Activated CD8-positive, alpha-beta T cell treated with anti-CD3 and anti-CD28 coated beads for 36 hours (primary cell): ENCODE data around the gene FAM186B. TPM values are rescaled to one million over a fixed set of nuclear protein-coding genes. Genes with fewer than 3 reads are reported as not detected.
"Not testable (repeated sequence)": the region's sequence is repeated elsewhere in the genome, so short reads cannot be mapped to it uniquely, and the experiment has no call there.

ENCODE experiments used
- ATAC-seq: fragments of 200-7000 bp; cut with Tn5 transposase; one replicate; pipeline ENCODE4 v1.10.0; 2021; ENCODE audit warnings: mild to moderate bottlenecking, moderate library complexity
- CTCF ChIA-PET: fragments of 350-600 bp; sonication (Branson Sonifier 250); formaldehyde crosslinking; loops from one replicate; lab custom pipeline; 2021; ENCODE audit warnings: antibody characterized with exemption; lab: Charles Lee
- POLR2A ChIA-PET: fragments of 350-600 bp; sonication (Branson Sonifier 250); formaldehyde crosslinking; loops from one replicate; lab custom pipeline; 2021; ENCODE audit warnings: antibody characterized with exemption; lab: Charles Lee
- DNase-seq: peaks from one replicate; pipeline ENCODE4 v3.0.0-alpha.2; 2020
- H3K27ac Mint-ChIP-seq: one replicate; pipeline ENCODE4 v1.8.0; 2021; ENCODE audit warnings: mild to moderate bottlenecking, mixed read lengths
- H3K27me3 Mint-ChIP-seq: one replicate; pipeline ENCODE4 v1.8.0; 2021; ENCODE audit warnings: mixed read lengths
- H3K36me3 Mint-ChIP-seq: one replicate; pipeline ENCODE4 v1.8.0; 2021; ENCODE audit warnings: low read depth, mixed read lengths
- H3K4me1 Mint-ChIP-seq: one replicate; pipeline ENCODE4 v1.8.0; 2021; ENCODE audit warnings: low read depth, mixed read lengths
- H3K4me3 Mint-ChIP-seq: one replicate; pipeline ENCODE4 v1.8.0; 2021; ENCODE audit warnings: mild to moderate bottlenecking, moderate library complexity, mixed read lengths
- H3K9me3 Mint-ChIP-seq: one replicate; pipeline ENCODE4 v1.8.0; 2021; ENCODE audit warnings: mixed read lengths
- intact Hi-C: fragments of 100-400 bp; cut with micrococcal nuclease; formaldehyde crosslinking; loops from one replicate; pipeline ENCODE4 v1.10.0; 2022
- total RNA-seq, 2 experiments: library from RNA; stranded (reverse); gene quantifications; one replicate each; pipeline ENCODE4 v1.2.3, GENCODE V29; 2021
- TF ChIP-seq, protein P1 (sequence below): fragments of 200-600 bp; IDR thresholded peaks from one replicate; pipeline ENCODE4 v1.8.0; 2022; ENCODE audit warnings: antibody characterized with exemption, mild to moderate bottlenecking

The FAM186B gene, protein sequence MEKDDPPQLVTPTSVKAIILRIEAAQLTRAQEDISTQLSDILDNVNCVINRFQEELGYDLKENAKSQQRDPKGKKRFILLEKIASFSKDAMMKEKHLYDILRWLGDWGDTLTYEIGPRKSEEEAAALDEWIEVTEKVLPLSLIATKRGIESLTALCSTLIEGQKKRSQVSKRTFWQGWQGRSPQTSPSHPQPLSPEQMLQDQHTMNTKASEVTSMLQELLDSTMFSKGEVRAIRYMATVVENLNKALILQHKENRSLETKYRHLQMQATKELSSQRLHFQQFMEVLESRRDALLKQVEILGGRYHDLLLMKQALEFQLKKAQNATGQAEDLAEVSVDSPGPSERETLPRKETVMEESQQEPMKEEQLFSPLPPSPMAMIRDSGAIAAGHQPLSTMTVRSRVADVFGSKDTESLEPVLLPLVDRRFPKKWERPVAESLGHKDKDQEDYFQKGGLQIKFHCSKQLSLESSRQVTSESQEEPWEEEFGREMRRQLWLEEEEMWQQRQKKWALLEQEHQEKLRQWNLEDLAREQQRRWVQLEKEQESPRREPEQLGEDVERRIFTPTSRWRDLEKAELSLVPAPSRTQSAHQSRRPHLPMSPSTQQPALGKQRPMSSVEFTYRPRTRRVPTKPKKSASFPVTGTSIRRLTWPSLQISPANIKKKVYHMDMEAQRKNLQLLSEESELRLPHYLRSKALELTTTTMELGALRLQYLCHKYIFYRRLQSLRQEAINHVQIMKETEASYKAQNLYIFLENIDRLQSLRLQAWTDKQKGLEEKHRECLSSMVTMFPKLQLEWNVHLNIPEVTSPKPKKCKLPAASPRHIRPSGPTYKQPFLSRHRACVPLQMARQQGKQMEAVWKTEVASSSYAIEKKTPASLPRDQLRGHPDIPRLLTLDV
- total RNA-seq: not detected

DNA sequence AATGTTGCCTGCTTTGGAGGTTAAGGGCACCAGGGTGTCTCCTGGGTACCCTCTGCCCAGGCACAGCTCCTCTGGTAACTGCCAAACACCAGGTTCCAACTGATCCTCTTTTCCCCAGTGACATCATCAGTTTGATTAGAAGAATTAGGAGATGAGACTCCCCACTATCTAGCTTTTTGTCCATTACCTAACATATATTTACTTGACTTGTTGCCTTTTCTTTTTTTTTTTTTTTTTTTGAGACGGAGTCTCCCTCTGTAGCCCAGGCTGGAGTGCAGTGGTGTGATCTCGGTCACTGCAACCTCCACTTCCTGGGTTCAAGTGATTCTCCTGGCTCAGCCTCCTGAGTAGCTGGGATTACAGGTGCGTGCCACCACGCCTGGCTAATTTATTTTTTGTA lies at the start of gene FAM186B:
Gene FAM186B, minus strand, starts transcription at position 101 of the 400 bp plus-strand sequence. CDS start 162 bp downstream, outside the sequence.
- CTCF ChIA-PET: interaction anchor here (2.8 kb wide), 1 partner anchor 25 kb away, joined by 16 read pairs; no protein-coding TSS in a partner anchor
- H3K4me3 Mint-ChIP-seq, intact Hi-C loops, H3K36me3 Mint-ChIP-seq, H3K27ac Mint-ChIP-seq, H3K4me1 Mint-ChIP-seq, ATAC-seq, DNase-seq, H3K27me3 Mint-ChIP-seq, H3K9me3 Mint-ChIP-seq: not testable (repeated sequence)
- POLR2A ChIA-PET: interaction anchor here (1.0 to 1.4 kb wide), 2 partner anchors 17 to 33 kb away, joined by 3 to 4 read pairs; no protein-coding TSS in a partner anchor

DNA sequence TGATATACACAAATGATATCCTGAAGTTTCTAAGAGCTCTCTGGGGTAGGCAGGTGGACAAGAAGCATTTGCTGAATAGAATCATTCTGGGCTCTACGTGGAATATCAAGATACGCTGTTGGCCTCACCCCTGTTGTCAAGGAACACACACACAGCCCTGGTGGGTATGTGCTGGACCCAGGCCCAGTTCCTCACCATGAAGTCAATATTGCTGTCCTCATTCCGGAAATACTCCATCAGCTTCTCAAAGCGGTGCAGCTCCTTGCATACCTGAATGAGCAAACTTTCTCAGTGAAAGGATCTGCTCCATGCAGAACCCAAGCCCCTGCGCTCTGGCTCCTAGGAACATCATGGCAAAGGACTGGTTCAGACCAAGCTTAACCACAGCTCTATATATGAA lies 49.3 kb upstream of the FAM186B start:
- intact Hi-C loops: no loop called here
- Mint-ChIP-seq H3K9me3 (no peaks in the 10 kb centered on the region), H3K36me3 (peaks cover 36% of the 10 kb centered on the region), H3K4me1 (peaks cover 14% of the 10 kb centered on the region), H3K4me3 (no peak overlapping the region), H3K27me3 (no peaks in the 10 kb centered on the region), H3K27ac (no peak overlapping the region)
- DNase-seq (no peak), ATAC-seq (no peak)
- TF ChIP-seq, protein P1, sequence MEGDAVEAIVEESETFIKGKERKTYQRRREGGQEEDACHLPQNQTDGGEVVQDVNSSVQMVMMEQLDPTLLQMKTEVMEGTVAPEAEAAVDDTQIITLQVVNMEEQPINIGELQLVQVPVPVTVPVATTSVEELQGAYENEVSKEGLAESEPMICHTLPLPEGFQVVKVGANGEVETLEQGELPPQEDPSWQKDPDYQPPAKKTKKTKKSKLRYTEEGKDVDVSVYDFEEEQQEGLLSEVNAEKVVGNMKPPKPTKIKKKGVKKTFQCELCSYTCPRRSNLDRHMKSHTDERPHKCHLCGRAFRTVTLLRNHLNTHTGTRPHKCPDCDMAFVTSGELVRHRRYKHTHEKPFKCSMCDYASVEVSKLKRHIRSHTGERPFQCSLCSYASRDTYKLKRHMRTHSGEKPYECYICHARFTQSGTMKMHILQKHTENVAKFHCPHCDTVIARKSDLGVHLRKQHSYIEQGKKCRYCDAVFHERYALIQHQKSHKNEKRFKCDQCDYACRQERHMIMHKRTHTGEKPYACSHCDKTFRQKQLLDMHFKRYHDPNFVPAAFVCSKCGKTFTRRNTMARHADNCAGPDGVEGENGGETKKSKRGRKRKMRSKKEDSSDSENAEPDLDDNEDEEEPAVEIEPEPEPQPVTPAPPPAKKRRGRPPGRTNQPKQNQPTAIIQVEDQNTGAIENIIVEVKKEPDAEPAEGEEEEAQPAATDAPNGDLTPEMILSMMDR: no peak
- POLR2A ChIA-PET: interaction anchor here (0.7 to 1.0 kb wide), 3 partner anchors 50 to 91 kb away, joined by 3 to 4 read pairs (median 3); no protein-coding TSS in a partner anchor
- CTCF ChIA-PET: interaction anchor here (0.6 to 25.4 kb wide), 7 partner anchors 10 to 312 kb away, joined by 3 to 556 read pairs (median 5); partner anchors contain the start of gene FMNL3

DNA sequence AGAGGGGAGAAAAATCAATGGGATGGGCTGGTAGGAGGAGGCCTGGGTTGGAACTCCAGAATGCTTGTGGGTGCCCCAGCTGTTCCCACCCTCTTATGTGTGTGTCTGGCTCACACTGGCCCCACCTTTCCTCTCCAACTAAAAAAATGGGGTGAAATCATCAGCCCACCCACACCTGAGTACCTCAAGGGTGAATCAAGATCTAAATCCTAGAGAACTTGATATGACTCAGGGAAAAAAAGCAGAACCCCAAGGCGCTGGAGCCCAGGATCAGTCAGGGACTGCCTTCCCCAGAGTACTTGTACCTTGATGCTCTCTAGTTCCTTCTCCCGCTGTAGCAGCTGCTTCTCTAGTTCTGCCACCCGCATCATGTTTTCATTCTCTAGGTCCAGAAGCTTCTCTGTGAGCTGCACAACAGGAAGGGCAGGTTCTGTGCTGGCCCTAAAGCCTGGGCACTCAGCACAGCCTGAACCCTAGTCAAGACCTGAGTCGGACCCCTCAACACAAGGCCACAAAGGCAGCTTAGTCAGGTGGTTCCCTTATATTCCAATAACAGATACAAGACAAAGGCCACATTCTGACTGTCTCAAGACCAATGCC lies 47.6 kb upstream of the FAM186B start:
- peaks cover 40% of the 10 kb centered on the region for H3K36me3 Mint-ChIP-seq
- no peak for ATAC-seq
- no peak overlapping the region for H3K4me3 Mint-ChIP-seq
- no peak overlapping the region for H3K27ac Mint-ChIP-seq
- DNase-seq: no peak
- intact Hi-C loops: no loop called here
- H3K27me3 Mint-ChIP-seq: no peaks in the 10 kb centered on the region
- ChIA-PET CTCF (interaction anchor here (2.1 to 25.4 kb wide), 4 partner anchors 9 to 57 kb away, joined by 5 to 556 read pairs (median 14); partner anchors contain the start of gene FMNL3), POLR2A (interaction anchor here (1.2 to 2.2 kb wide), 2 partner anchors 46 to 50 kb away, joined by 3 to 6 read pairs; no protein-coding TSS in a partner anchor)
- H3K9me3 Mint-ChIP-seq: no peaks in the 10 kb centered on the region
- H3K4me1 Mint-ChIP-seq: peaks cover 14% of the 10 kb centered on the region
- TF ChIP-seq, protein P1: no peak

DNA sequence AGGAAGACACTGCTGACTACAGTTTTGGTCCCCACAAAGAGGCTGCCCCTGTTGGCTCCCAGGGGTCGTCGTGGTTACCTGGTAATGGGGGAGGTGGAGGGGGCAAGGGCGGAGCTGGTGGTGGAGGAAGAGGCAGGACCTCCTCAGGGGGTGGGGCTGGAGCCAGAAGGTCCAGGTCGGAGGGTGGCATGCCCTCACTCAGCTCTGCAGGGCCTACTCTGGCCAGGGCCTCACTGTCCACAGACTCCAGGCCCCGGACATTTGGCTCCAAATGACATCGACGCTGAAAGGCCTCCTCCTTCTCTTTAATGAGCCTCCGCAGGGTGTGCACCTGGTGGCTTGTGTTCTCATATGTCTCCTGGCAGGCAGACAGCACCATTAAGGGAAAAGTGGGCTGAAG lies 46.4 kb upstream of the FAM186B start:
- Mint-ChIP-seq H3K27ac (no peak overlapping the region), H3K4me3 (no peak overlapping the region), H3K9me3 (no peaks in the 10 kb centered on the region), H3K27me3 (no peaks in the 10 kb centered on the region), H3K36me3 (peaks cover 33% of the 10 kb centered on the region), H3K4me1 (peaks cover 12% of the 10 kb centered on the region)
- POLR2A ChIA-PET: interaction anchor here (0.9 to 2.2 kb wide), 2 partner anchors 14 to 51 kb away, joined by 4 to 6 read pairs; no protein-coding TSS in a partner anchor
- CTCF ChIA-PET: interaction anchor here (0.9 to 25.4 kb wide), 3 partner anchors 15 to 110 kb away, joined by 3 to 556 read pairs (median 4); partner anchors contain the start of gene FMNL3
- DNase-seq (no peak), ATAC-seq (no peak)
- TF ChIP-seq, protein P1: no peak
- intact Hi-C loops: no loop called here
